Fibroblast of pulmonary artery (primary cell): Measurements from ENCODE around the gene MIR17HG.

Experiments used
- DNase-seq: peaks from one replicate; pipeline ENCODE4 v3.0.0-alpha.2; 2010; ENCODE audit warnings: low read depth
- H3K4me3 ChIP-seq: replicated peaks from 2 replicates; pipeline ENCODE4 v1.5.1; 2011; ENCODE audit warnings: low read depth, mild to moderate bottlenecking, control low read depth, low read length, moderate library complexity
- CTCF ChIP-seq: IDR thresholded peaks from 2 replicates; pipeline ENCODE4 v1.5.1; 2011; ENCODE audit warnings: mild to moderate bottlenecking, control low read depth, low read length, inconsistent platforms; ENCODE audit errors: missing control alignments

The MIR17HG gene

DNA sequence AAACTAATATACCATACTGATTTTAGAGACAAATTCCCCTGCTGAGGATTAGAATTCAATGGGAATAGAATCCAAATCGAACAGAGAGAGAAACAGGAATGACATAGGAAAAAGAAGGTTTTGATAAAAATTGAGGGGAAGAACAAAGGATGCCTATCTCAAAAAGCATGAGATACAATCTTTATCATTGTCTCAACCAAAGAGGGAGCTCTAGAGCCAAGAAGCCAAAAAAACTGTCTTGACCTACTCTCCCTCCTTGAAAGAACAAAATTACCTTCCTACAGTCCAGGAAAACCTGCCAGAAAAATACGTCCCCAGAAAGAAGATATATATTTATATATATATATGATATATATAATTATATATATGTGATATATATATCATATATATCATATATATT is 39.2 kb upstream of the MIR17HG start:
- DNase-seq, result no peak

GRCh38 chr13:91311491-91311890 is 36.0 kb upstream of the MIR17HG start:
- no peak for TF ChIP-seq CTCF
- no peak overlapping the region for H3K4me3 ChIP-seq
- DNase-seq, result no peak

More for the DNA sequence above, 39.2 kb upstream of the MIR17HG start:
- no peak overlapping the region for H3K4me3 ChIP-seq
- TF ChIP-seq CTCF, result peak; percentile 15

GRCh38 chr13:91312324-91312723 is 35.2 kb upstream of the MIR17HG start:
- DNase-seq, result no peak
- no peak for TF ChIP-seq CTCF
- H3K4me3 ChIP-seq, result no peak overlapping the region

DNA sequence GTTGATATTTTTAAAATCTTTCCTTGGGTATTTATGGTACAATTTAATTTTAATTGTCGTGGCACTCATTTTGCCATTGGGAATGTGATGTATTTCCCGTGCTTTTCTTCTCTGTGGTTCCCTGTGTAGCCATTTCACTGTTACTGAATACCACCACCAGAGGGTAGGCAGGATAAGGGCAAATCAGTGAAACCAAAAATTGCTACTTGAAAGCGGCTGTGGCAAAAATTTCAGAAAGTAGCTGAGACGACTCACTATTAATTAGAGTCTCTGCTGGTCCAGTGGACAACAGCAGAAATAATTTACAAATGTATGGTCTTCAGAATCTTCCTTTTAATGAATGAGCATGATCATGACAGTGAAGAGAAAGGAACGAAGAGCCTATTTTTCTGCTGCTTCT is 34.4 kb upstream of the MIR17HG start:
- peak; percentile 34 for DNase-seq

GRCh38 chr13:91313581-91313980 is 33.9 kb upstream of the MIR17HG start:
- no peak overlapping the region for H3K4me3 ChIP-seq
- no peak for DNase-seq
- no peak for TF ChIP-seq CTCF

More for the DNA sequence above, 34.4 kb upstream of the MIR17HG start:
- no peak overlapping the region for H3K4me3 ChIP-seq
- peak; percentile 57 for TF ChIP-seq CTCF

DNA sequence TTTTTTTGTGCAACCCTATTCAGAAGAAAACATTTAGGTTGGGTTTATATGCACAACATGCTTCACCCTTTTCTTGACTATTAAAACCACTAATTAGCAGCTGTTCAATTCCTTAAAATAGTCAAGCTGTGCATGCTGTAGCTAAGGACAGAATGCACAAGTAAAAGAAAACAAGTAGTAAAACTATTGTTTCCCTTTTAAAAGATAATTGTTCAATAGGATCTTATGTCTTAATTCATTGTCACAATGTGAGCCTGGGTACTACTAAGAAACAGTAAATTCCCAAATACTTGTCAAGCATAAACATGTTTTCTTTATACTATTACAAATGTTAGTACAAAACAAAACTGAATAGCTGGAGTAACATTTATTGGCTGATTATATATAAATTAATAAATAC is 32.6 kb upstream of the MIR17HG start:
- no peak for DNase-seq
- TF ChIP-seq CTCF, result no peak
- H3K4me3 ChIP-seq, result no peak overlapping the region

- TF ChIP-seq CTCF, result no peak
- no peak overlapping the region for H3K4me3 ChIP-seq
- no peak for DNase-seq
Measured at GRCh38 chr13:91318886-91319285, 28.6 kb upstream of the MIR17HG start.
